LNCAP (cell line): ENCODE measurements around the gene SHROOM3.

Source experiments
- TF ChIP-seq, protein P1 (sequence below): fragments of 450-650 bp; IDR thresholded peaks from 2 replicates; pipeline ENCODE4 v1.5.1; 2017; ENCODE audit warnings: mild to moderate bottlenecking

The SHROOM3 gene

DNA sequence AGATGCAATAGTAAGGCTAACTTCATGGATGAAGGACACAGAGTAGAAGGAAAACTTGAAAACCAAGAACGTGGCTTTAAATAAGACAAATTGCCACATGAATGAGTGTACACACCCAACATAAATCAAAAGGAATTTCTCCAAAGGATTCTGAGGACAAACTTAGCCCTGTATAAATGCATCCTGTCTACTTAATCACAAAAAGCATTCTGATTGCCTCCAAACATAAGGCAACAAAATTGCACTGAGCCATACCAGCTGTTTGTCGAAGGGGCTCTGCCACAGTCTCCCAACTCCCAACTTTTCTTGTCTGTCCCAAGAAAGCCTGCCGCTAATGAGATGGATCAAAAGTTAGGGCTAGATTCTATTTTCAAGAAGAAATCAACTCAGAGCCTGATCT, 268.6 kb downstream of the SHROOM3 start:
- TF ChIP-seq, protein P1, sequence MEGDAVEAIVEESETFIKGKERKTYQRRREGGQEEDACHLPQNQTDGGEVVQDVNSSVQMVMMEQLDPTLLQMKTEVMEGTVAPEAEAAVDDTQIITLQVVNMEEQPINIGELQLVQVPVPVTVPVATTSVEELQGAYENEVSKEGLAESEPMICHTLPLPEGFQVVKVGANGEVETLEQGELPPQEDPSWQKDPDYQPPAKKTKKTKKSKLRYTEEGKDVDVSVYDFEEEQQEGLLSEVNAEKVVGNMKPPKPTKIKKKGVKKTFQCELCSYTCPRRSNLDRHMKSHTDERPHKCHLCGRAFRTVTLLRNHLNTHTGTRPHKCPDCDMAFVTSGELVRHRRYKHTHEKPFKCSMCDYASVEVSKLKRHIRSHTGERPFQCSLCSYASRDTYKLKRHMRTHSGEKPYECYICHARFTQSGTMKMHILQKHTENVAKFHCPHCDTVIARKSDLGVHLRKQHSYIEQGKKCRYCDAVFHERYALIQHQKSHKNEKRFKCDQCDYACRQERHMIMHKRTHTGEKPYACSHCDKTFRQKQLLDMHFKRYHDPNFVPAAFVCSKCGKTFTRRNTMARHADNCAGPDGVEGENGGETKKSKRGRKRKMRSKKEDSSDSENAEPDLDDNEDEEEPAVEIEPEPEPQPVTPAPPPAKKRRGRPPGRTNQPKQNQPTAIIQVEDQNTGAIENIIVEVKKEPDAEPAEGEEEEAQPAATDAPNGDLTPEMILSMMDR, result no peak

DNA sequence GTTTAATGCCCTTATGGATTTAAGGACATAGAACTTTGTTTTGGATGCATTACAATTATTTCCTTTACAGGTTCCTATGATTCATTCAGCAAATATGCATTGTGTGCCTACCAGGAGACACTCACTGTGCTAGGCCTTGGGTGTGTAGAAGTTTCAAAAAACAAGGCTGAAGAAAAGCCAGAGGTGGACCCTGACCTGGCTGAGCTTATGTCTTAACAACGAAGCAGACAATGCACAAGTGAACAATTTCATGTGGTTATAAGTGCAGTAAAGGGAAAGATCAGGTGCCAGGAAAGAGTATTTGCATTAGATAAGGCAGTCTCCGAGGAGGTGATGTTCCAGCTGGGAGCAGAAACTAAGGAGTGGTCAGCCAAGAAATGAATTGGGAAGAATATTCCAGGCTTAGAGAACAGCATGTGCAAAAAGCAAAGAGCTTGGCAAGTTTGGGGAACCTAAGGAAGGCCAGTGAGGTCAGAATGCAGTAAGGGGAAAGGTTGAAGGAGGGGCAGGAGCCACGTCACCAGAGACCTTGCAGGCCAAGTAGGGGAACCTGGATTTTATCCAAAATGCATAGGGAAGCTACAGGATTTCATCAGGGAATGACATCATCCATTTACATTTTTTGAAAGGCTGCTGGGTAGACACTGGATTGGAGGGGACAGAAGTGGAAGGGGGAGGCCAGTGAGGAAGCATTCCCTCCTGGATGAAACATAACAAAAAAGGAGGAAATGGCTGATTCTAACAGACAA, 269.3 kb downstream of the SHROOM3 start:
- TF ChIP-seq, protein P1, result no peak

DNA sequence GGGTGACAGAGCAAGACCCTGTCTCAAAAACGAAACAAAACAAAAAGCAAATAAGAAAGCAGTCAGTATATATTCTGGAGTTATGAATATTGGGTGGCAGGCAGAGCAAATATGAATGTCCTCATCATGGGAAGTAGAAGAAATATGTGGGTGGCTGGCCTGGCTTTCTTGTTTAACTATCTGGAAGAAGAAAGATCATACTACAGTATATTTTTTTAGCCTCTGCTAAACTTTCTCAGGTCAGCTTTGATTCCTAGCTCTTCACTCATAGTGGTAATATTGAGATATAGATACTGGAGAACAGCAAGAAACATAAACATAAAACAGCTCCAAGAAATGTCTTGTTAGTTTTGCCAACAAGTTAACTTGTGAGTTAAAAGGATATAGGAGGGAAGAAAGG, 270.4 kb downstream of the SHROOM3 start:
- TF ChIP-seq, protein P1, result no peak

DNA sequence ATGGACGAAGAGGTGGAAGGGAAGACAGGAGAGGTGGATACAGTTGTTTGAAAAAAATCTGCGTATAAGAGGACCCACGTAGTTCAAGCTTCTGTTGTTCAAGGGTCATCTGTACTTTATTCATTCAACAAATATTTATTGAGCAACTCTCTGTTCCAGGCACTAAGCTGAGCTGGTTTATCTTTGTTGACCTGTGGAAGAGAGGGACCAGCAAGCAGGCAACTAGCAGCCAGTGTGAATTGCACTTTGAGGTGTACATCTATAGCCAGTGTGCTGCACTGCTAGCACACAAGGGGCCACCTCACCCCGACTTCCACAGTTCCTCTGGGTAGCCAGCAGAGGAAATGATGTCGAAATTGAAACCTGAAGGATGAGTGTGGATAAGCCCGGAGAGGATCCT, 271.6 kb downstream of the SHROOM3 start:
- TF ChIP-seq, protein P1, result no peak

DNA sequence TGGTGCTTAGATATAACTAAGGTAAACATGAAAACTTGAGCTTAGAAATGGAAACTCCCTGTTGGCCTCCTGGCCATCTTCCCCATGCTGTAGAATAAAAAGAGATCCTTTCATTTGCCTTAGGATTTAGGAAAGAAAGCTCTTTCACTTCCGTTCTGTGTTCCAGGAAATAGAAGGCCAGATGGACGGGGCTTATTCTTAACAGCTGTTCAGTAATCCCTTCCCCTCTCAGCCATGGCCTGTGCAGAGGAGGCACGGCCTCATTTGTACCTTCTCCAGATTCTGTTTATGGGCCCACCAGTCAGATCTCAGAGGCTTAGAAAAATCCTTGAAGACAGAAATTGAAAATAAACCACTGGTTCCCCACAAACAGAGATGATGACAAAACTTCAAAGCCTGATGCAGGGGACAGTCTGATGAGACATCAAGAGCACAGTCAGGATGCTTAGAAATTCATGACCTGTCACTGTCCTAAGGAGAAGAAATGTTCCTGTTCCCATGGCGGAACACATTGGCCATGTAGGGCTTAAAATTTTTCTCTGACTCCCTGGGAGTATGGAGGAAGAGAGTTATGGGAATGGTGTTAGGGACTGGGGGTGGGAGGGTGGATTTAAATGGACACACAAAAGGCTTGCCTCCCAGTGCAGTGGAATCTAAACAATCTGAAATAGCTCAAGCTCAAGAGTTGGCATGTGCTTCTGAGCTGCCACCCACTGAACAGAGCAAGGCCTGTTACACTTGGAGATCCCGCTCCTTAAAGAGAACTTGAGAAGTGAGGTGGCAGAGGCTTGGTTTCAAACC, 274.1 kb downstream of the SHROOM3 start:
- TF ChIP-seq, protein P1, result no peak

DNA sequence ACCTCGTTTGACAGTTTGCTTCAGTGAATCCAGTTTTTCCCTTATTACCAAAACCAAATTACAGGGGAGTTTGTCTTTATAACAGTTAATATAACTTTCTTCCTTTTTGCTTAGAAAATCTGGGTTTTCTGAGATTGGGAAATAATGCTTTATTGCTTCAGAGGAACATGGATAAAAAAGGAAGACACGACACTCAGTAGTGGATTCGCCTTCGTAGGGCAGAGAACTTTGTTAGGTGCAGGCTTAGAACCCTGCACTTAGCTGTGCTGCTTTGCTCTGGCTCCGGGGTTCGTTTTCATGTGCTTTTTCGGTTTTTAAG, 274.7 kb downstream of the SHROOM3 start:
- TF ChIP-seq, protein P1, result no peak

DNA sequence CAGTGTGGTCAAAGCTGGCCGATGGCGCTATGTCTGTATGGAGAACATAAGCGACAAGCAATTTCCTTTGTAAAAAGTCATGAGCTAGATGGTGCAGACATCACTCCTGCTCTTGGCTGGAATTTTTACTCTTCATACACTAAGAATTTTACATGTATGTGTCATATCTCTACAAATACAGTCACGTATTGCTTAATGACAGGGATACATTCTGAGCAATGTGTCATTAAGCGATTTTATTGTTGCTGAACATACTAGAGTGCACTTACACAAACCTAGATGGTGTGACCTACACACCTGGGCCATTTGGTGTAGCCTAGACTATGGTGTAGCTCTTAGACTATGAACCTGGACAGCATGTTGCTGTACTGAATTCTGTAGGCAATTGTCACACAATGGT, 277.5 kb downstream of the SHROOM3 start:
- TF ChIP-seq, protein P1, result no peak
